Measurements from ENCODE around the gene FAM193B. TPM values are rescaled to one million over a fixed set of nuclear protein-coding genes. Genes with fewer than 3 reads are reported as not detected.
A peak's percentile ranks its signal among the peaks of the same experiment; 100 is the strongest.

The FAM193B gene
- total and polyA plus RNA-seq, 2 of the 13 experiments (the other 11 are each of a cell fraction or from before 2014, with no cell fraction given): 21.2 to 40.9 TPM

DNA sequence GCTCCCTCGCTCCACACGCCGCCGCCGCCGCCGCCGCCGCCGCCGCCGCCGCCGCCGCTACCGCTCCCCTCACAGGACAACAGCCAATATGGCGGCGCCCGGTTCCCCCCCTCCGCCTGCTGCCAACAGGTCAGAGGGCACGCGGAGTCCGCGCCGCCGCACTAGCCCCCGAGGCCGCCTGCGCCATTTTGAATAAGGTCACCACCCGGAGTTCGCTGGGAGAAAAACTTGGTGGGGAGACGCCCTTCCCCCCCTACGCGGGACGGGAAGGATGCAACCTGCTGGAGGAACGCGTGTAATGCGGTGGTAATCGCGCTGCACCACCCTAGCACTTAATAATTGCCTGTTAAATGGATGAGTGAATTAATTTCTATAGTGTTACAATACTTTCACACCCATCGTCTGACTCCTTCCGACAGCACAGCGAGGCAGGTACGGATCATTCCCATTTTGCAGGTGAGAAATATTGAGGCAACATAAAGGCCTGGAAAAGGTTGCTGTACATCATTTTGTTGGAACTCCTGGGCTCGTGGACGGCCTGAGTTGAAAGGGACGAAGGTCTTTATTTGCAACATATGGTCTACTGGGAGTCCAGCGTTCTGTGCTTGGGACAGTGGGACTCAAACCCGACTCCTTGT, at the start of gene FAM193B (continued):
- TF ChIP-seq, protein P1, sequence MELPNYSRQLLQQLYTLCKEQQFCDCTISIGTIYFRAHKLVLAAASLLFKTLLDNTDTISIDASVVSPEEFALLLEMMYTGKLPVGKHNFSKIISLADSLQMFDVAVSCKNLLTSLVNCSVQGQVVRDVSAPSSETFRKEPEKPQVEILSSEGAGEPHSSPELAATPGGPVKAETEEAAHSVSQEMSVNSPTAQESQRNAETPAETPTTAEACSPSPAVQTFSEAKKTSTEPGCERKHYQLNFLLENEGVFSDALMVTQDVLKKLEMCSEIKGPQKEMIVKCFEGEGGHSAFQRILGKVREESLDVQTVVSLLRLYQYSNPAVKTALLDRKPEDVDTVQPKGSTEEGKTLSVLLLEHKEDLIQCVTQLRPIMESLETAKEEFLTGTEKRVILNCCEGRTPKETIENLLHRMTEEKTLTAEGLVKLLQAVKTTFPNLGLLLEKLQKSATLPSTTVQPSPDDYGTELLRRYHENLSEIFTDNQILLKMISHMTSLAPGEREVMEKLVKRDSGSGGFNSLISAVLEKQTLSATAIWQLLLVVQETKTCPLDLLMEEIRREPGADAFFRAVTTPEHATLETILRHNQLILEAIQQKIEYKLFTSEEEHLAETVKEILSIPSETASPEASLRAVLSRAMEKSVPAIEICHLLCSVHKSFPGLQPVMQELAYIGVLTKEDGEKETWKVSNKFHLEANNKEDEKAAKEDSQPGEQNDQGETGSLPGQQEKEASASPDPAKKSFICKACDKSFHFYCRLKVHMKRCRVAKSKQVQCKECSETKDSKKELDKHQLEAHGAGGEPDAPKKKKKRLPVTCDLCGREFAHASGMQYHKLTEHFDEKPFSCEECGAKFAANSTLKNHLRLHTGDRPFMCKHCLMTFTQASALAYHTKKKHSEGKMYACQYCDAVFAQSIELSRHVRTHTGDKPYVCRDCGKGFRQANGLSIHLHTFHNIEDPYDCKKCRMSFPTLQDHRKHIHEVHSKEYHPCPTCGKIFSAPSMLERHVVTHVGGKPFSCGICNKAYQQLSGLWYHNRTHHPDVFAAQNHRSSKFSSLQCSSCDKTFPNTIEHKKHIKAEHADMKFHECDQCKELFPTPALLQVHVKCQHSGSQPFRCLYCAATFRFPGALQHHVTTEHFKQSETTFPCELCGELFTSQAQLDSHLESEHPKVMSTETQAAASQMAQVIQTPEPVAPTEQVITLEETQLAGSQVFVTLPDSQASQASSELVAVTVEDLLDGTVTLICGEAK (IDR thresholded peaks at IDR 0.05): no peak
- TF ChIP-seq, protein P1 (CRISPR knock-in tag; IDR thresholded peaks at IDR 0.05): peak; percentile 50; the same call in 1 of the 2 replicates
- TF ChIP-seq SP4 (CRISPR knock-in tag; IDR thresholded peaks at IDR 0.05): peak; percentile 55; the same call in 1 of the 2 replicates
- TF ChIP-seq ZFY (CRISPR knock-in tag; IDR thresholded peaks at IDR 0.05): no peak
- peak; percentile 77; the same call in 1 of the 2 replicates for TF ChIP-seq KMT2A (CRISPR knock-in tag; IDR thresholded peaks at IDR 0.05)
- TF ChIP-seq, protein P2, sequence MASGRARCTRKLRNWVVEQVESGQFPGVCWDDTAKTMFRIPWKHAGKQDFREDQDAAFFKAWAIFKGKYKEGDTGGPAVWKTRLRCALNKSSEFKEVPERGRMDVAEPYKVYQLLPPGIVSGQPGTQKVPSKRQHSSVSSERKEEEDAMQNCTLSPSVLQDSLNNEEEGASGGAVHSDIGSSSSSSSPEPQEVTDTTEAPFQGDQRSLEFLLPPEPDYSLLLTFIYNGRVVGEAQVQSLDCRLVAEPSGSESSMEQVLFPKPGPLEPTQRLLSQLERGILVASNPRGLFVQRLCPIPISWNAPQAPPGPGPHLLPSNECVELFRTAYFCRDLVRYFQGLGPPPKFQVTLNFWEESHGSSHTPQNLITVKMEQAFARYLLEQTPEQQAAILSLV (CRISPR knock-in tag; IDR thresholded peaks at IDR 0.05; ENCODE audit: borderline replicate concordance): no peak
- no peak for TF ChIP-seq KAT7 (CRISPR knock-in tag; IDR thresholded peaks at IDR 0.05; ENCODE audit: borderline replicate concordance)
- TF ChIP-seq TEAD3 (CRISPR knock-in tag; optimal IDR thresholded peaks at IDR 0.05; ENCODE audit: borderline replicate concordance): peak; percentile 45
- peak; percentile 41; the same call in 1 of the 2 replicates for TF ChIP-seq MEIS2 (CRISPR knock-in tag; IDR thresholded peaks at IDR 0.05)
- TF ChIP-seq ZNF713 (CRISPR knock-in tag; IDR thresholded peaks at IDR 0.05): no peak
- TF ChIP-seq, protein P3, sequence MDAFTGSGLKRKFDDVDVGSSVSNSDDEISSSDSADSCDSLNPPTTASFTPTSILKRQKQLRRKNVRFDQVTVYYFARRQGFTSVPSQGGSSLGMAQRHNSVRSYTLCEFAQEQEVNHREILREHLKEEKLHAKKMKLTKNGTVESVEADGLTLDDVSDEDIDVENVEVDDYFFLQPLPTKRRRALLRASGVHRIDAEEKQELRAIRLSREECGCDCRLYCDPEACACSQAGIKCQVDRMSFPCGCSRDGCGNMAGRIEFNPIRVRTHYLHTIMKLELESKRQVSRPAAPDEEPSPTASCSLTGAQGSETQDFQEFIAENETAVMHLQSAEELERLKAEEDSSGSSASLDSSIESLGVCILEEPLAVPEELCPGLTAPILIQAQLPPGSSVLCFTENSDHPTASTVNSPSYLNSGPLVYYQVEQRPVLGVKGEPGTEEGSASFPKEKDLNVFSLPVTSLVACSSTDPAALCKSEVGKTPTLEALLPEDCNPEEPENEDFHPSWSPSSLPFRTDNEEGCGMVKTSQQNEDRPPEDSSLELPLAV (CRISPR knock-in tag; conservative IDR thresholded peaks at IDR 0.05; ENCODE audit: low read depth): no peak
- 0 out of 2 replicates have a peak, but pooled peaks have one; percentile 31 for TF ChIP-seq MIXL1 (CRISPR knock-in tag; IDR thresholded peaks at IDR 0.05)
- TF ChIP-seq ZNF232 (CRISPR knock-in tag; IDR thresholded peaks at IDR 0.05; ENCODE audit: borderline replicate concordance): no peak
- TF ChIP-seq ZNF260 (CRISPR knock-in tag; IDR thresholded peaks at IDR 0.05; ENCODE audit: borderline replicate concordance, low read depth): no peak
- TF ChIP-seq, protein P4, sequence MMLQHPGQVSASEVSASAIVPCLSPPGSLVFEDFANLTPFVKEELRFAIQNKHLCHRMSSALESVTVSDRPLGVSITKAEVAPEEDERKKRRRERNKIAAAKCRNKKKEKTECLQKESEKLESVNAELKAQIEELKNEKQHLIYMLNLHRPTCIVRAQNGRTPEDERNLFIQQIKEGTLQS (CRISPR knock-in tag; IDR thresholded peaks at IDR 0.05): no peak
- TF ChIP-seq TOPORS (CRISPR knock-in tag; IDR thresholded peaks at IDR 0.05): no peak
- TF ChIP-seq, protein P5, sequence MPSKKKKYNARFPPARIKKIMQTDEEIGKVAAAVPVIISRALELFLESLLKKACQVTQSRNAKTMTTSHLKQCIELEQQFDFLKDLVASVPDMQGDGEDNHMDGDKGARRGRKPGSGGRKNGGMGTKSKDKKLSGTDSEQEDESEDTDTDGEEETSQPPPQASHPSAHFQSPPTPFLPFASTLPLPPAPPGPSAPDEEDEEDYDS (CRISPR knock-in tag; IDR thresholded peaks at IDR 0.05): peak; percentile 67
